HG02759 (cell line): Measurements from ENCODE around the gene NDUFS3.

Source experiments
- ATAC-seq: cut with Tn5 transposase; IDR thresholded peaks from one replicate; pipeline ENCODE4 v1.9.1; 2021; ENCODE audit warnings: mild to moderate bottlenecking, moderate library complexity; ENCODE audit not compliant: unreplicated experiment

NDUFS3 gene

DNA sequence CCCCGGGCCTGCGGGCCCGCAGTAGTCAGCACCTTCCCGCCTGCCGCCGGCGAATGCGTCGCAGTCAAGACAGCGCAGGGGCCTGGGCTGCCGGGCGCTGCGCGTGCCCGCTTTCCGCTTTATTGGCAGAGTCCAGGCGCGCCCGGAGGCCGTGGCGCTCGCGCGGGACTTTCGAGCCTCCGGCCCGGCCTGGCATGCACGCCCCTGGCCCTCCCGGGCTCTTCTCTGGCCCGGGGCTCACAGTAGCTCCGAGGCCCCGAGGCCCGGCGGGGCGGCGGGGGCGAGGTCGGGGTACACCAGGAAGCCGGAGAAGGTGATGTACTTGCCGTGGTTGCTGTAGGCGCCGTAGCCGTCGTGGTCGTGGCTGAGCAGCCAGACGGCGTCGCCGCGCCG is 10.7 kb downstream of the NDUFS3 start:
- ATAC-seq = no peak

DNA sequence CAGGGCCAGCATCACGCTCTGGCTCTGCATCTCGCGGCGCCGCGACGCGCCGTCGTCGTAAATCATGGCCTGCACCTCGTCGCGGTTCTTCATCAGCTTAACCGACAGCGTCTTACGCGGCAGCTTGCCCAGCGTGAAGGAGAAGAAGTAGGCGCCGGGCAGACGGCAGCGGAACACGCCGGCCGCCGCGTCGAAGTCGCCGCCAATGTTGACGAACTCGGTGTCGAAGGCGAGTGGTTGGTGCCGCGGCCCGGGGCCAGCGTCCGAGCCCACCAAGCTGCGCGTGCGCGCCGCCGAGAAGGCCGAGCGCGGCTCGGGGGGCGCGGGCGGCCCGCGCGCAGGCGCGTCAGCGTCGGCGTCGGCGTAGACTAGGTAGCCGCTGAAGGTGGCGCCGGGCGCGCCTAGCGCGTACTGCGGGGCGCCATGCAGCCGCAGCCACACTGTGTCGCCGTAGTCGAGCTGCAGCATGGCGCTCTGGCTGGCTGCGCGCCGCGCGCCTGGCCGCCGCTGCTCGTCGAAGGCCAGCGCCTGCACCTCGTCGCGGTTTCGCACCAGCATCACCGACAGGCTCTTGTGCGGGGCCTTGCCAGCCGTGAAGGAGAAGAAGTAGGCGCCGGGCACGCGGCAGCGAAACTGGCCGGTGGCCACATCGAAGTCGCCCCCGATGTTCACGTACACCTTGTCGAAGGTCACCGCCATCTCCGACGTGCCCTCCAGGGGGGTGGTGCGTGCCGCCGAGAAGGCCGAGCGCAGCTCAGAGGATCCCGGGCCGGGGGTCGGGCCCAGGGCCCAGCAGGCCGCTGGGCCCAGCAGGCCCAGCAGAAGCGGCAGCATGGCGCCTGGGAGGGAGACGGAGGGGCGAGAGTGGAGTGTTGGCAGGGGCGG is 11.3 kb downstream of the NDUFS3 start:
- ATAC-seq = no peak

DNA sequence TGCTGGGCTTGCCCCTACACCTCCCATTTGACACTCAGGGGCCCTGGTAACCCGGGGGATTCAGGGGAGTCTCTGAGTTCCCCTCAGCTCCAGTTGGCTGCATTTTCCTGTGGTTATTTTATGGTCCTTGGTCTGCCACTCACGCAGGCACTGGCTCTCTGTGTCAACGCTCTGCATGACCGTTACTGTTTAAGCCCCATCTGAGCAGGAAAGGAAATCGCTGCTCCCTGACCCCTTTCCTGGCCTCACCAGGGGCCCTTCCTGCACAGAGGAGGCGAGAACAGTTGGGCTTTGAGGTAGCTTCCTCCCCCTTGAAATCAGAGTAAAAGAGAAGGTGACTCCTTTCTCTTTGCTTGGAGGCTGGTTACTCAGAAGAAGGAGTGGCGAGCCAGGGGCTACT is 12.9 kb downstream of the NDUFS3 start:
- no peak for ATAC-seq

DNA sequence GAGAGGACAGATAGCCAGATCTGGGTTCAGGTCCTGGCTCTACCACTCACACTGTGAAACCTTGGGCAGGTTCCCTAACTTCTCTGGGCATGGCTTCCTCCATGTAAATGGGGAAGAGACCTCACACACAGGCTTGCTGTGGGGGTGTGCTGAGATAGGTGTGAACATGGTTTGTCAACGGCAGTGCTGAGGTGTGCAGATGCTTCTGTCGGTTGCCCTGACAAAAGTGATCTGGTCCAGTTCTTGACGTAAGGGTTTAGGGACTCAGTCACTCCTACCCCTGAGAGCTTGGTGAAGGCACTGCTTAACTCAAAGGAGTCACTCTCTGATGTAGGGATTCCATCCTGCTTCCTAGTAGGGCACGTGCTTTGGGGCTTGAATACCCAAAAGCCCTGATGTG is 13.4 kb downstream of the NDUFS3 start:
- ATAC-seq = no peak

DNA sequence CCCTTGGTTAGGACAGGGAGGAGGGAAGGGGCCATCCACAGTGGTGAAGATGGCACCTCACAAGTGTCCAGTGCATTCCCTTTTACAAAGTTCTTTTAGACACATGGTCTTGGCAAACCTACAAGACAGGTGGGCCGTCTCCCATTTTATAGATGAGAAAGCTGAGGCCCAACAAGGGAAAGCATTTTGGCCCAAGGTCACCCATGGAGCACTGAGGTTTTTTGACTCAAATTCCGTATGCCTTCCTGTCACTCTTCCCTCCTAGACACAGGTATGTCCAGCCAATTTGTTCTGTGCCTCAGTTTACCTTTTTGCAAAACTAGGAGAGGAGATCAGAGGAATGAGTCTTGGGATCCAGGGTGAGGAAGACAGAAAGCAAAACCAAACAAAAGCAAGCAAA is 14.1 kb downstream of the NDUFS3 start:
- ATAC-seq = no peak

DNA sequence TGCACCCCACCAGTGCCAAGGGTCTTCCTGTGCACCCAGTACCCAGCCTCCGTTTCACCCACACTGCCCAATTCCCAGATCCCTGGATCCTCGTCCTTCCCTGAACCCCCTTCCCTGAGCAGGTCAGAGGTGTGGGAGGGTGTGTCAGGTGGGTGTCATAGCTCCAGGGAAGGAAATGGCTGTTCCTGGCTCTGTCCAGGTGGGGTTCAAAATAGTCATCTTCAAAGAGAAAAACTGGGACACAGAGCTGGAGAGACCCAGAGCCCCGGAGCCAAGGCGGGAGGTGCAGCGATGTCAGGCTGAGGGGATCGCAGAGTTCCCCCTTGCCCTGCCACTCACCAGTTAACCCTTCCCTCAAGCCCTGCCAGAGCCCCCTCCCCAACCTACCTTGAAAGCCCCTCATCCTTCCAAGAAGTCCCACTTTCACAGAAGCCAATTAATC is 14.6 kb downstream of the NDUFS3 start:
- ATAC-seq = no peak

DNA sequence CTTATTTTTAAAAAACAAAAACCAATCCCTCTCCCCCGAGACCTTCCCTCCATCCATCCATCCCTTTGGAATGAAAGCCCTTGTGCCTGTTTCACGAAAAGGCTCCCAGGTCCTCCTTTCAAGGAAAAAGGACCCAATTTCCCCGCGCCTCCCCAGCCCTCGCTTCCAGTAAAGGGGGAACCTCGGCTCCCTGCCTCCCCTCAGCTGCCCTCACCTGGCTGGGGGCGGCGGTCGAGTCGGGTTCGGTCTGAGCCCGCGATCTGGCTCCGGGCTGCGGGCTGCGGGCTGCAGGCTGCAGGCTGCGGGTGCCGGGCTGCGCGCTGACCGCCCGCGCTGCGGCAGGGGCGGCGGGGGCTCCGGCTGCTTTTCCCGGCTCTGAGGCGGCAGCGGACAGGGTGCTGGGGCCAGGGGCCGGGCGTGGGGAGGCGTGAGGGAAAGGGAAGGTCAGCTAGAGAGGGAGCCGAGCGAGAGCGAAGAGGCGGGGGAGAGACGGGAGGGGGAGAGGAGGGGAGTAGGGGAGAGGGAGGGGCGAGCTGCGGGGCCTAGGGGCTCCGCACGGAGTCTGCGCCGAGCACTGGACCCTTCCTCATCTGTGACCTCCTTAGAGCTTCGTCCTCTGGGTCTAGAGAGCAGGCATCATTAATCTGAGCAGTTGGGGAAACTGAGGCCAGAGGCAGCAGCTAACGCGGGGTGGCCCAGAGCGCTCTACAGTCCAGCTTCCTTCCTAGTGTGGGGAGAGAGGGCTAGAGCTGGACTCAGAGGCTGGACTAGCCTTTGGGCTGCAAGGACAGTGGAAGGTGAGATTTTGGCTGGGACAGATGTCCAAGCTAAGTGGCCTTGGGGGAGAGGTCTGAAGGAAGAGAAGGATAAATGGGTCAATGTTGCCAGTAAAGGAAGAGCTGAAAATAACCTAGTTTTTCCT is 15.3 kb downstream of the NDUFS3 start, which contains the start of gene C1QTNF4:
TSS of gene C1QTNF4 (minus strand) at position 478 of the 922 bp plus-strand sequence. CDS start 3,601 bp downstream, outside the sequence.
- ATAC-seq = no peak

DNA sequence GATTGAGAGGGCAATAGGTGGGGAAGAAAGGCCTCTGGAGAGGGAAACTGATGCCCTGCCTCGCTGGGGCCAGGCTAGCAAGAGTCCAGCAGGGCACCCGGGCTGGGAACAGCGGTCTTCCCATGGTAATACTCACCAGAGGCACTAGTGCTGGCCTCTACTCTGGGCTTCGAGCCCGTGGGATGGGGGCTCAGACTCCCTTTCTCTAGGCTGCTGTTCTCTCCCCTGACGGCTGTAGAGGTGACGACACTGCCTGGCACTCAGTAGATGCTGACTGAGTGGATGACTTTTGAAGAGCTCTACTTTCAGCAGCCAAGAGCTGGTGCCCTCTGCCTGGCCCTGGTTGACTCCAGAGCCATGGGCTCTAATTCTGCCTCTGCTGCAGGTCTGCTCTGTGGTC is 16.2 kb downstream of the NDUFS3 start:
- ATAC-seq = no peak

DNA sequence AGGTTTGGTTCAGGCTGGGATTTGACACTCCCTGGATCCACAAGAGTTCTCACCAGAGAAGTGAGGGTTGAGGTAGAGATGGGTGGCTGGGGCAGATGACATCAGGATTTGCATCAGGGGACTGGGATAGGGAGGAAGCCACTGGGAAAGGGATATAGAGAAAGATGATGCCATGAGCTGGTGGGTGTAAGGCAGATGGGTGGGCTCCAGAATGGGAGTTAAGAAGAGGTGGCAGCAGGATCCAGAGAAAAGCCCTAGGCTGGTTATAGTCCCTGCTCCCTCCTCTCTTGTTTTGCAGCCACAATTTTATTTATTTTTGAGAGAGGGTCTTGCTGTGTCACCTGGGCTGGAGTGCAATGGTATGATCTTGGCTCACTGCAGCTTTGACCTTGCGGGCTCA is 17.1 kb downstream of the NDUFS3 start:
- no peak for ATAC-seq

DNA sequence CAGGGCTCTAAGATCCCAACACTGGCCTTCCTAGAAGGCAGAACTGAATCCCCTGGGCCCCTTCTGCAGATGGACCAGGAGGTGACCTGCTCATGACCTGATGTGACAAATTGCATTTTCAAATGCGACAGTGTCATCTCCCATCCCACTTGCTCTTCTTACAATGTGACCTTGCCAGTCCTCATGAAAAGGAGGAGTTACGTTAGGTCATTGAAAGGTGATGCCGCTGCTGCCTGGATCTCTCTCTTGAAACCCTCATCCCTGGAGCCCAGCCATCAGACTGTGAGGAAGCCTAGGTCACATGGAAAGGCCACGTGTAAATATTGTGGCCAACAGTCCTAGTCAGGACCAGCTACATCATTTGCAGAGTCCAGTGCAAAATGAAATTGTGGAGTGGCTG is 21.0 kb downstream of the NDUFS3 start:
- ATAC-seq = no peak

DNA sequence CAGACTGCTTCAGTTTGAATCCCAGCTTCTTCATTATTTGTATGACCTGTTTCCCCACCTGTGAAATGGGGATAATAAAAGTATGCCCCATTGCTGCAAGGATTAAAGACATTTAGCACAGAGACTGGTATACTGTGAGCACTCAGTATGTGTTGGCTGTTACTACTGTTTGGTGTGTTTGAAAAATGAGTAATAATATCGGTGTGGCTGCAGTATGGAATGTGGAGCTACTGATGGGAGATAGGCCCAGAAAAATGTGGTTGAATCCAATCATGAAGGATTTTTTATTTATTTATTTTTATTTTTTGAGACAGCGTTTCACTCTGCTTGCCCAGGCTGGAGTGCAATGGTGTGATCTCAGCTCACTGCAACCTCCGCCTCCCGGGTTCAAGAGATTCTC is 24.4 kb downstream of the NDUFS3 start:
- ATAC-seq = no peak

DNA sequence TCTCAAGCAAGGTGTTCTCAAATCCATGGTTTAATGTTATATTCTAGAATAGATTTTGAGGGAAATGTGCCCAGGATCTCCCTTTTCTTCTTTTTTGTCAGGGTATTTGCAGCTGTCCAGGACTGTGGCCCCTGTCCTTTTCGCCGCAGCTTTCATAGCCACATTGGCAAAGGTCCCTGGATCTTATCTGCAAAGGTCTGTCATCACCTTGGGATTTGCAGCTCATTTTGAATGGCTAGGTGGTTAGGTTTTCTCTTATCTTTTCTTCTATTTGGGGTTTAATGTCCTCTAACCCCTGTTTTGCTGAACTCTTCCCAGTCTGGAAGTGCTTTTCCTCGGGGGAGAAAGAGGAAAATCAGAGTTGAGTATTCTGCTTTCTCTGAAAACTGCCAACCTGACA is 27.0 kb downstream of the NDUFS3 start:
- ATAC-seq = no peak

DNA sequence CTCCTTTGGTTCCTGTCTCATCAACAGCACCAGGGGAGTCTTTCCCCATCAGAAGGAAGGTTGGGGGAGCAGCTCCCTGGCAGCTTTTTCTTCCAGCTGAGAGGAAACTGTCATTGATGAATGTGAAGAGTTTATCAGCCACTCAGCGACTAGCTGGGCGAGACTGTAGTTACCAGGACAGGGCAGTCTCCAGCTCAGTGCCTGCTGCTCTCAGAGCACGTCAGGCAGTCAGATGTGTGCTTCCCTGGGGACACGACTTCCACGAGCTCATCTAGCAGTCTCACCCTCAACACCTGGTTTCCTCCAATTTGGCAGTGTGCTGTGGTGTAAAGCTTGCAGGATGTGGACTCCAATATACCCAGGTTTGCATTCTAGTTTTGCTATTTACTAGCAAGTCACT is 27.9 kb downstream of the NDUFS3 start:
- no peak for ATAC-seq

DNA sequence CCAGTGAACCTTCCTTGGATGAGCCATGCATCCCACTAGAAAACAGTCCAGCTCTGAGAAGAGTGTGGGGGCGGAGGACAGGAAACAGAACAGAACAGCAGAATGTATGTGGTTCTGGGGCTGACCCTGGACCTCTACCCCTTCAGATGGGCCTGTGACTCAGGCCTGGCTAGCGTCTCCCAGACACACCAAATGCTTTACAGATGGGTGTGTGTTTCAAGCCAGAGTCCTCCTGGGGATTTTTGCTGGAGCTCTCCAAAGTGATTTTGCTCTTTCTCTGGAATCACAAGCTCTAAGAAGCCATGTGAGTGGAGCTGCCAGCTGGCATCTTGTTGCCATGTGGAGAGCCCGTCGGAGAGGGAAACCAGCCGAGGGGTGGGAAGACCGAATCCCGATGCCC is 28.5 kb downstream of the NDUFS3 start:
- no peak for ATAC-seq

DNA sequence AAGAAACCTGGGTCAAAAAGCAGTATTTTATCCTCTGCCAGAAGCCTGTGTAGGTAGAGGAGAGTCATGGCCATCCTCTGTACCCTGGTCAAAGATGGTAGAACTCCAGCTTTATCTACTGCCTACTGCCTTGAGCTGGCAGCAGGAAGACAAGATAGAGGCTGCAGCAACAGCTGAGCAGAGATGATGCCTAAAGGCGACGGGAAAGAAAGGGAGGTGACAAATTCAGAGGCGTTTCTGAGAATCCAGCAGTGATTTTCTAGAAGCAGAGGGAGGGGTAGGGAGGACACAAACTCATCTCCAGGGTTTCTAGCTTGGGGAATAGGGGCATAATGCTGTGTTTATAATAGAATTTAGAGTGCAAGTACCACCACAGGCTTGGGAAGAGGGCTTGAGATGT is 30.8 kb downstream of the NDUFS3 start:
- no peak for ATAC-seq

DNA sequence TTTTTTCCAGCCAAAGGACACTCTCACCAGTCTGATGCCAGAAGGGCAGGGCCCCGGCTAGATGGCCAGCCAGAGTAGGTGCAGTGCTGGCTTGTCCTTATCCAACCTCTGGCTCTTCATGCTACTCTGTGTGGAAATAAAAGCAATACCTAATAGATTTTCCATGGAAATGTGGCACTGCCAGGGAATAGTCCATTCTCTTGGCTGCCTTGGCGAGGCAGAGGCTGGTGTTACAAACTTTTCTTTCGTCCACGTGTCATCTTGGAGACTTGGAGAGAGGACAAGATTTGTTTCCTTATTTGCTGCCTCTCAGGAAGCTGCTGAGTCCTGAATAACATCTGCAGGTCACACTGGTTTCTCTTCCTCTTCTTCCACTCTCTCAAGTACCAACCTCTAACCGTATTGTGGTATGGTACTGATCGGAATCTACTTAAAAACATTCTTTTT is 32.5 kb downstream of the NDUFS3 start:
- ATAC-seq = peak; percentile 85

DNA sequence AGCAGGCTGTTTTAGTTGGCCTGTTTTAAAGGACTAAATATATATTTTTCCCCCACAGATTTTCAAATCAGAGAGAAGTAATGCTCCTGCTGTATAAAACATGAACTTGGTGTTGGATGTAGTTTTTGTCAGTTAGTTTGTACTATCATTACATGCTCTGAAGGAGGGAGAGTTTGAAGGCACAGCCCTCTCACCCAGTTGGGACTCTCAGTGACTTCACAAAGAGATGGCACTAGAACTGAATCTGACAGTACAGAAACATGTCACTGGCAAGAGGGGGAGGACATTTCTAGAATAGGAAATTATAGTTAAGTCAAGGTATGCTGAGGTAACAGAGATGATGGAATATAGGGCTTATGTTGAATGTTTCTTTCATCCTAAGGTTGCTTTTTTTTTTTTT is 36.4 kb downstream of the NDUFS3 start:
- no peak for ATAC-seq

DNA sequence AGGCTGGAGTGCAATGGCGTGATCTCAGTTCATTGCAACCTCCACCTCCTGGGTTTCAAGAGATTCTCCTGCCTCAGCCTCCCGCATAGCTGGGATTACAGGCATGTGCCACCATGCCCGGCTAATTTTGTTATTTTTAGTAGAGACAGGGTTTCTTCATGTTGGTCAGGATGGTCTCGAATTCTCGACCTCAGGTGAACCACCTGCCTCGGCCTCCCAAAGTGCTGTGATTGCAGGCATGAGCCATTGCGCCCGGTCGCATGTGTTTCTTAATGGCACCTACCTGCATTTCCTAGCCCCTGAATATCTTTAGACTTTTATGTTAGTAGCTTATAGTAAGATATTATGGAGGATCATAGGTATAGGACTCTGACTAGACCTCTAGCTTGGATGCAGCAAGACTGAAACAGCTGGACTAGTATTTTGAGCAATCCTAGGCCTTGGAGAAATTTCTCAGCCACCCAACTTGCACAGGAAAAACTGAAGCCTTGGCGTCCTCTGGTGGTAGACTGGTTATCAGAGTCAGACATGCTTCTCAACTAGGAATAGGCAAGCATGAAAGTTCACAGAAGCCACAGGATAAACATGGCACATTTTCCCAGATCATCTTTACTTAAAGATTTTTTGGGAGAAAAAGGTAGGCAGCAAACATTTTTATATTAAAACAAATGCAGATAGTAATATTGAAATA is 38.0 kb downstream of the NDUFS3 start:
- ATAC-seq = no peak

DNA sequence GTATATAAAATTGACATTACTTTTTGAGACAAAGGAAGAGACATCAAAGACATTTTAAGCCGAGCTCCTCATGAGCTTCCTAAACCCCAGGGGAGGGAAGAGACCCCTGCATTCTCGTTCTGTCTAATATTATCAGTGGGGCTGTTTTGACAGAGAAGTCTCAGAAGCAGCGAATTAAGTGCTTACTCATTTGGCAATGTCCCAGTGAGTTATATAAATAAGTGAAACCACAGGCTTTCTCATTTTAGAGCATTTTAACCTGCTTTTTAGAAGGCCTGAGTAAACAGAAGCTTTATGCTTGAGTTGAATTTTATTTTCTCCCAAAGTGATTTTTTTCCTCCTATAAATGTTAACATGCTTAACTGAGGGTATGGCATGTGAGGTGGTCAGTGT is 38.5 kb downstream of the NDUFS3 start:
- no peak for ATAC-seq

DNA sequence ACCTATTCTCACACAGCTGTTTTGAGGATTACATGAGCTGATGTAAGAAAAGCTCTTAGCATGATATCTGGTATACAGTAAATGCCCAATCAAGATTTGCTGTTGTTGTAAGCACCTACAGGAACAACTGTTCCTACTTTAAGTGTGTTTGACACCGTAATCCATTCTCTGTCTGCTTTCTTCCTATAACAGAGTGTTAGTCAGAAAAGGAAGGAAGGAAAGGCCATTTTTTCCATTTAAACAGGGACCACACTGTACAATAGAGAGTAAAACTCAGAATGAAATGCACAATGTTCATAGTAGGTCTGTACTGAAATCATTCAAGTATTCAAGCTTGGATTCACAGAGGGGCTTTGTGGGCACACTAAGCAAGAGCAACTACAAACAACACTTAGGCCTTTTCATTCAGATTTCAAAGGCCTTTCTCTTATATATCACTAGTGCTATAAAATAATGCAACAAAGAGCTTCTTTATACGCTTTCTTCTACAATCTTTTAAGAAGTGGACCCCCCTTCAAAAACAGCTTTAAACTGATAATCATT is 42.0 kb downstream of the NDUFS3 start:
- ATAC-seq = no peak

DNA sequence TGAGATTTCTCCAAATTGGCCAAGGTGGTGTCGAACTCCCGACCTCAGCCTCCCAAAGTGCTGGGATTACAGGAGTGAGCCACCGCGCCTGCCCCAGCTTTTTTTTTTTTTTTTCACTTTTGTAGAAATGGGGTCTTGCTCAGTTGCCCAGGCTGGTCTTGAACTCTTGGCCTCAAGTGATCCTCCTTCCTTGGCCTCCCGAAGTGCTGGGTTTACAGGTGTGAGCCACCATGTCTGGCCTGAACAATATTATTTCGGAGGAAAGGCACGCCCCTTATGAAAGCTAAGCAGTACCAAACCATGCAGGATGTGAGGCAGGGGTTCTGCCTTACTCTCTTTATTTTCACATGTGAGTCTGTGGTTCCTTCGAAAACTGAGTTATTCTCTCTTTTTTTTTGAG is 47.4 kb downstream of the NDUFS3 start:
- no peak for ATAC-seq
